GM20431 (cell line): ENCODE data around the gene FOXC2.

Source experiments
- in situ Hi-C: fragments of 300-500 bp; cut with MseI, MboI; formaldehyde crosslinking; loops from one replicate; pipeline ENCODE4 v1.15.0; 2020; ENCODE audit warnings: low sequenced_read_pairs; ENCODE audit not compliant: unreplicated experiment

FOXC2 gene

GRCh38 chr16:86601356-86601755 is 34.7 kb downstream of the FOXC2 start:
- in situ Hi-C loops, result no loop called here

DNA sequence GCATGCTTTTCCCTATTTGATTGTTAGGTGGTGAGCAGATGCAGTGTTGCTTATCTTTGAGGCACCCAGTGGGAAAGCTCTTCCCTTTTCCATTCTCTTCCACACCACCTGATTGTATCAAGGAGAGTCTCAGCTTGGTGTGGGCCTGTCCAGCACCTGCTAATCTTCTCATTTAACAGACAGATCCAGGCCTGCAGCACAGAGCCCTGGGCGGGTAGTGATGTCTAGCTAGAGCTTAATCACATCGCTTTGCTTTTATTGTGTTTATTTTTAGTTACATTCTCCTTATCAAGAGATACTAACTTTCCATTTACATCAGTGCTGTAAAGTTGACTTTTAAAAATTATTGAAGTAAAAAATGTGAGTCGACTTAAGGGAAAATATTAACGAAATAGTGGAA is 35.9 kb downstream of the FOXC2 start:
- in situ Hi-C loops, result no loop called here

GRCh38 chr16:86604436-86605193 is 38.0 kb downstream of the FOXC2 start:
- in situ Hi-C loops, result no loop called here

- in situ Hi-C loops, result no loop called here
Measured at GRCh38 chr16:86605950-86606349, 39.3 kb downstream of the FOXC2 start.

DNA sequence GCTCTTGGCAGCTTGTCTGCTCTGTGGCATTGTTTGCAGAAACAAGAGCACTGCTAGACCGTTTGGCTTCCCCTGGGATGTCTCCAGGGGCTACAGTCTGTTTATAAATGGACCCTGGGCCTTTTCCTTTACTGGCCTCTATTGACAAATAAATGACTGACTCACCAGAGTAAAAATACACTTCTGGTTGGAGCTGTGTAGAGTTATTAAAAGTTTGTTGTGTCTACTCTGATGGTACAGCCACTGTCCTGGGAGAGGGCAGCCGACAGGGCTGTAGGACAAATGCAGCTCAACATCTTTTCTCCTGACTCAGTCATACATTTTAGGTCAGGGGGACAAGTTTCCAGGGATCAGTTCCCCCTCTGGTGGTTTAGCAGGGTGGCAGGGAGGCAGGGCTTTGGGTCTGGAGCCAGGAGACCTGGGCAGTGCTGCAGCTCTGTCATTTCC is 41.7 kb downstream of the FOXC2 start:
- in situ Hi-C loops, result no loop called here

DNA sequence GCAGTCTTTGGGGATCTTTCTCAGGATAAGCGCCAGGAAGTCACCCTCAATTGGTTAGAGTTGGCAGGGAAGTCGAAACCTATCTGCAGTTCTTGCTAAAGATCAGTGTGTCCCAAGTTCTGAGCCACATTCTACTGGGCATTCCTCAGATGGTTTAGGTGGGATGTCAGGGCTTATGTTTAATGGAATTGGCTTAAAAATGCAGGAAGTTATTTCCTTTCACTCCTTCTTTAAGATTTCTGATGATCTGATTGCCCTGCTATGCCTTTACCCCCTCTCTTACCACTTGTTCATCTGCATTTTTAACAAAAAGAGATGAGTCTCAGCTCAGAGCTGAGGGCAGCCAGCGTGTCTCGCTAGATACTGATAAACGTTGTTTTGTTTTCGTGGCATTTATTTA is 42.5 kb downstream of the FOXC2 start:
- in situ Hi-C loops, result no loop called here

- in situ Hi-C loops, result no loop called here
Measured at GRCh38 chr16:86609661-86610060, 43.0 kb downstream of the FOXC2 start.

- in situ Hi-C loops, result no loop called here
Measured at GRCh38 chr16:86610779-86611524, 44.3 kb downstream of the FOXC2 start.

GRCh38 chr16:86611525-86611855 is 44.9 kb downstream of the FOXC2 start:
- in situ Hi-C loops, result no loop called here

DNA sequence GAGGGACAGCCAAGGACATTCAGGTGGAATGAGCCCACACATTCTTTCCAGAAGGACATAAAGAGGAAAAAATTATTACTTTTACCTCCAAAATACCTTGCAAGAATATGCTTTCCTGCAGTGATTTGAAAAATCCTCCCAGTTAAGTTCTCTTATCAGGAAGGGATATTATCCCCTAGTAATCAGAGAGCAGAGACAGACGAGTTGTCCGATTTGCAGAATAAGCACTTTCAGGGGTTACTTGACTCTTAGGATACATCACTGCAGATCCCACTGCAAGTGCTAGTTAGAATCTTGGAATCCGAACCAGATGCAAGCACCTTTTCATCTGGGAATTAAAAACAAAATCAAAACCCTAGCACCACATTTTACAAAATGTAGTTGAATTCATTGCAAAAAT is 45.3 kb downstream of the FOXC2 start:
- in situ Hi-C loops, result no loop called here

DNA sequence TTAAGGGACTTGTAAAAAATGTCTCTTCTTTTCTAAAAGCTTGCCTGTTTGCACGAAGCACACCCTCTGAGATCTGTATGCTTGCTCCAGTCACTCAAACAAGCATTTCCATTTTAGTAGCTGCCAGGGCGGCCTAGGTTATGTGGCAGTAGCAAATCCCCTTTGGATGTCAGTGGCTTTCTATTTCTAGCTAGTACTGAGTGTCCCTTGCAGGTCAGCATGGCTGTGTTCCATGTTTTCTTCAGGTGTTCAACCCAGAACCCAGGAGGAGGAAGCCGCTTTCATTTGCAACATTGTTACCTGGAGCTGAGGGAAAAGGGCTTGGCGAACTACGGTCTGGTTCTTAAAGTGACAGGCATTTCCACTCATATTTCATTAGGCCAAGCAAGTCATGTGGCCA is 48.1 kb downstream of the FOXC2 start:
- in situ Hi-C loops, result no loop called here

GRCh38 chr16:86616906-86617305 is 50.3 kb downstream of the FOXC2 start:
- in situ Hi-C loops, result no loop called here

- in situ Hi-C loops, result no loop called here
Measured at GRCh38 chr16:86618431-86619238, 52.0 kb downstream of the FOXC2 start.
